HG03045 (cell line): ENCODE data around the gene USP34.
A peak's percentile ranks its signal among the peaks of the same experiment; 100 is the strongest.
"Not testable (repeated sequence)": the region's sequence is repeated elsewhere in the genome, so short reads cannot be mapped to it uniquely, and the experiment has no call there.

ENCODE experiments used
- ATAC-seq: cut with Tn5 transposase; IDR thresholded peaks from one replicate; pipeline ENCODE4 v1.9.1; 2021; ENCODE audit warnings: mild to moderate bottlenecking, moderate library complexity; ENCODE audit not compliant: unreplicated experiment

The USP34 gene

DNA sequence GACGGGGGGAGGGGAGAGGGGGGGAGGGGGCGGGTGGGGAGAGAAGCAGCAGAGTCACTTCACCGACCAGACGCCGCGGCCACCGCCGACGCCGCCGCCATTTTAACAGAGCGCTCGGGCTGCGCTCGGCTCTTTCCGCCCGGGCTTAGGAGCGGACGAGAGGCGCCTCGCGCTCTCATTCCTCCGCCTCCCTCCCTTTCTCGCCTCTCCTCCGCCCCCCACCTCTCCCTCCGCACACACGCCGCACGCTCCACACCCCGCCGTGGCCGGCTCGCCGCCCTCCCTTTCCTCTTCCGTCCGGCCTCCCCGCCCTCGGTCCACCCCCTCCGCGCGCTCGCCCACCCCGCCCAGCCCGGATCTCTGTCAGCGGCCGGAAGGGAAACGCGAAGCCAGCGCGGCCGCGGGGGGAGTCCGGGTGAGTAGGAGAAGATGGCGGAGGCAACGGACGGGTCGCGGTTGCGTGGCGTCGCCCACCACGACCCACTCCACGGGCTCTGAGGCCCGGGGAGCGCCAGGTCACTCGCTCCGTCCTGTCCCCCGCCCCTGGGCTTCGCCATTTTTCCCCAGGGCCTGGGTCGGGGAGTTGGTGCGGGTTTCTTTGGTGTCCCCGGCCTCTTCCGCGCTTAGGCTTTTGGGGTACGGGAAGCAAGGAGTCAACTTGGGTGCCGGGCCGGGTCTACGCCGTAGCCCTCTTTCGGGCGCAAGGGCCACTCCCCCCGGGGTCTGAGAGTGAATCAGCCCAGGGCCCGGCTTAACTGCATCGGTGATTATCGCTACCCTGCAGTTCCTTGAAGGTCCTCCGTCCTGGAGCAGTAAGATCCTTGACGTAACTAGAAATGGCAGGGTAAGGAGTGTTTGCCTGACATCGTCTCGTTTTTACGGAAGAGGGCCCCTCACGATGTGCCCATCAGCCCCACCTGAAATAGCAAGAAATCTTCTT is at the start of gene USP34:
TSS of gene USP34 (minus strand) at position 123 of the 940 bp plus-strand sequence. CDS start 395 bp downstream, outside the sequence.
- peak; percentile 77 for ATAC-seq

DNA sequence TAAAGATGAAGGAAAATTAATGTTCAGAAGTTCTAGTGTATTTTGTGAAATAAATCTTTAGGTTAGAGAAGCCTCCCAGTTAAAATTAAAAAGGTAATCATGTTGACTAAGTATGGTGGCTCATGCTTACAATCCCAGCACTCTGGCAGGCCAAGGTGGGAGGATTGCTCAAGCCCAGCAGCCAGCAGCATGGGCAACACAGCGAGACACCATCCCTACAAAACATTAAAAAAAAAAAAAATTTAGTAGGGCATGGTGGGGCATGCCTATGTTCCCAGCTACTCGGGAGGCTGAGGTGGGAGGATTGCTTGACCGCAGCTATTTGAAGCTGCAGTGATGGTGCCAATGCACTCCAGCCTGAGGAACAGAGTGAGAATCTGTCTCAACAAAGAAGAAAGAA is 49.4 kb upstream of the USP34 start:
- no peak for ATAC-seq

- no peak for ATAC-seq
Observed at GRCh38 chr2:61512768-61513398, 42.0 kb upstream of the USP34 start.

DNA sequence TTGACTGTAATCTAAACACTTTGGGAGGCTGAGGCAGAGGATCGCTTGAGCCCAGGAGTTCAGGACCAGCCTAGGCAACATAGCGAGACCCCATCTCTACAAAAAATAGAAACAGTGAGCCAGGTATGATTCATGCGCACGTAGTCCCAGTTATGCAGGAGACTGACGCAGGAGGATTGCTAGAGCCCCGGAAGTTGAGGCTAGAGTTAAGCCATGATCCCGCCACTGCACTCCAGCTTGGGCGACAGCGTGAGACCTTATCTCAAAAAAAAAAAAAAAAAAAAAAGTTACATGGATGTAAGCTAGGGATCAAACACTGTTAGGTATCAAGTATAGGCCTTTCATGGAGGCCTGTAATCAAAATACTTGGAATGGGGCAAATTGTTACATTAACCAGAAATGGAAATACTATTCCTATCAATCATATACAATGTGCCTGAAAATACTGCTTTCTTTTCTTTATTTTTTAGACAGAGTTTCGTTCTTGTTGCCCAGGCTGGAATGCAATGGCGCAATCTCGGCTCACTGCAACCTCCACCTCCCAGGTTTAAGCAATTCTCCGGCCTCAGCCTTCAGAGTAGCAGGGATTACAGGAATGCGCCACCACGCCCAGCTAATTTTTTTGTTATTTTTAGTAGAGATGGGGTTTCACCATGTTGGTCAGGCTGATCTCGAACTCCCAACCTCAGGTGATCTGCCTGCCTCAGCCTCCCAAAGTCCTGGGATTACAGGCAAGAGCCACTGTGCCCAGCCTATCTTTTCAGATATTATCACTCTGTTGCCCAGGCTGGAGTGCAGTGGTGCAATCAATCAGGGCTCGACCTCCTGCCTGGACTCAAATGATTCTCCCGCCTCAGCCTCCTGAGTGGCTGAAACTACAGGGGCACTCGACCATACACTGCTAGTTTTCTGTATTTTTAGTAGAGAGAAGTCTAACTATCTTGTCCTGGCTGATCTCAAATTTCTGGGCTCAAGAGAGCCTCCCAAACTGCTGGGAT is 40.1 kb upstream of the USP34 start:
- no peak for ATAC-seq

- no peak for ATAC-seq
Observed at GRCh38 chr2:61504949-61505348, 34.1 kb upstream of the USP34 start.

GRCh38 chr2:61499060-61499459 is 28.2 kb upstream of the USP34 start:
- no peak for ATAC-seq

GRCh38 chr2:61493523-61493942 is 22.6 kb upstream of the USP34 start:
- no peak for ATAC-seq

DNA sequence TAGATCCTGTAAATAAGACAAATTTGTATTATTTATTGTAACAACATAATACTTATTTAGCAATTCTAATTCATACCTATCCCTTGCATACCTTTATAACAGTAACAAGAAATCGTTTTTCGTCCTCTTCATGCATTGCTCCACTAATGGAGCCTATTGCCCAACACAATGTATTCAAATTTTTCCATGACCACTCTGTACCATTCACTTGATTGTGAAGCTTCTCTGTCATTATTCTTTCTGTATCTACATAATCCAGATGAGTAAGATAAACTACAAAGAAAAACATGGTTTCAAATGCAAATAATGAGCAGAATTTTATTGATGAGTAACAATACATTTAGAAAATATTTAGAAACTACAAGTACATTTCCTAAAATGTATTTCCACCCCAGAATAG is 21.6 kb upstream of the USP34 start:
- ATAC-seq, result no peak

- ATAC-seq, result no peak
Observed at GRCh38 chr2:61485281-61485680, 14.4 kb upstream of the USP34 start.

GRCh38 chr2:61478086-61478485 is 7.2 kb upstream of the USP34 start:
- ATAC-seq, result no peak

GRCh38 chr2:61476929-61477589 is 6.2 kb upstream of the USP34 start:
- ATAC-seq, result not testable (repeated sequence)

DNA sequence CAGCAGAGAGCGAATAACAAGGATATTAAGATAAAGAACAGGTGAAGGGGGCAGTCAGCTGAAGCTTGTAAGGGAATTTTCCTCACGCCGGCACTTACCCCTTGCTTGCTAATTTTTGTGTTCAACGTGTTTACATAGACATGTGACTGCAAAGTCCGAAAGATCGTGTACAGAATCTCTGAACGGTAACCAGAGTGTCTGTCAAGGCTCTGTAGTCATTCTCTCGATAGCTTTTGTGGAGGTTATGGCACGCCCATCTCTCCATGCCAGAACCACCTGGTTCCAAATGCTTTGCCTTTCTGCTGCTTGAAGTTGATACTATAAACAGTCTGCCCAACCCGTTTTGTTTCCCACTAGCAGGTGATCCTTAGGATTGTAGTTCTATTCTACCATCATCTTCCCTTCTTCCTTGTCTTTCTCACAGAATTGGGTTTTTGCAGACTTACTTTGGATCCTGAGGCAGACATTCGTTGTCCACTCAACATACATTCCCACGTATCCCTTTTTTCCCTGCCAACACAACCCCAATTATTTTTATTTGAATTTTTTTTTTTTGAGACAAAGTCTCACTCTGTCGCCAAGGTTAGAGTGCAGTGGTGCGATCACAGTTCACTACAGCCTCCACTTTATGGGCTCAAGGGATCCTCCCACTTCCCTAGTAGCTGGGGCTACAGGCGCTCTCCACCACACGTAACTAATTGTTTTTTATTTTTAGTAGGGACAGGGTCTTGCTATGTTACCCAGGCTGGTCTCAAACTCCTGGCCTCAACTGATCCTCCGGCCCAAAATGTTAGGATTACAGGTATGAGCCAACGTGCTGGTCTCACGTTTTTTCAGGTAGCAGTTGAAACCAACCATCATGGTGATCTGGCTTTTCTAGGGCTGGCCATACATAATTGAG is 1.3 kb upstream of the USP34 start:
- ATAC-seq, result no peak

DNA sequence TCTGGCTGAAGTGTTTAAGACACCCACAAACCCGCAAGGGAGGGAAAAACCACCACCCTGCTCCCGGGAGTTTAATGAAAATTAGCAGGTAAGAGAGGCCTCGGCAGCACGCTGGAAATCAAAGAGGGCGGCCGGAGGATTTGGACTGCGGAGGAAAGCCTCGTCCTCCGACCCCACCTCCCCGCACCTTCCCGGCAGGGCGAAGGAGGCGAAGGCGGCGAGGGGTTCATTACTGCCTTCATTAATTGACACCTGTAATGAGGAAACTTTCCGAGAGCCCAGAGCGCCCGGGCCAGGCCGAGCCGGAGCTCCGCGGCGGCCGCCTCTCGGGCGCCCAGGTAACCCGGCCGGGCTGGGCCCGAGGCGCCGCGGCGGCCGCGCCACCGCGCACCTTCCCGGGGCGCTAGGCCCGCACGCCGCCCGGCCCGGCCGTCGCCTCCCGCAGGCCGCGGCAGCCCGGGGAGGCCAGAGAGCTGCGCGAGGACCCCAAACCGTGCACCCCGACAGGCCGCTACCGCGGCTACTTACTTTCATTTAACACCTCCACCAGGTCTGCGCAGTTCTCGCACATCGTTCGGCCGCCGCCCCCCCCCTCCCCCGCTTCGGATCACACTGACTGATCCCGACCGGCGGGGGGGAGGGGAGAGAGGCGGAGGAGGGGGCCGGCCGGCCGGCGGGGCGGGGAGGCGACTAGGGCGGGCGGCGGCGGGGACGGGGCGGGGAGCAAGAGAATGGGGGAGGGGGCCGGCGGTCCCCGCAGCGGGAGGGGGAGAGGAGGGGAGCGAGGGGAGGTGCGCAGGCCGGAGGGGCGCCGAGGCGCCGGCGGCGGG is 550 bp downstream of the USP34 start:
- ATAC-seq, result peak; percentile 25

DNA sequence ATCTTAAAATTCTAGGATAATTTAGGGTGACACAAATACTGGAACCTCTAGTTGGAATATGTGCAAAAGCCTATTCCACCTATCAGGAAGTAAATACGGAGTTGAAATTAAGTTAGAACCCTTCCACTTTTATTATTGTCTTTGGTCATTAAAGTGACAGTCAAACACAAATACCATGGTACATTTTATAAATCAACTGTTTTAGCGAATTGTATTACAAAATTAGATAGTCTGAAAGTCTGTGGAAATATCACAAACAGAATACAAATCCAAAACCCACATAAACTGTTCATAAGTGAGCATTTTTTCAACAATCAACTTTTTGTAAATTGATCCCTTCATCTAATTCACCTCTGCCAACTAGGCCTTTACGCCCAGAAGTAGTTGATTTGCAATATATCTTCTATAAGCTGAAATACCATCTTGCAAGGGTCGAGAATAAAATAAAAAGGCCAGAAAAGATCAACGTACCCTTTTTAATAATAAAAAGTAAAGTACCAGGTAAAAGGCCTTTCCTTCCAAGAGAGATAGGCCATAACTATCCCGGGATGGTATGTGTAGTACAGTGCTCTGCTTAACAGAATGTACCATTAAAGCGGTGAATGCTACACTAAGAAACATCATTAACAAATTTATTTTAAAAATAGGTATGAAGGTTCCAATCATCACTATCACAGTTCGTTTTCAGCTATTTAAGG is 1.3 kb downstream of the USP34 start:
- ATAC-seq, result no peak

GRCh38 chr2:61468231-61468630 is 2.7 kb downstream of the USP34 start:
- not testable (repeated sequence) for ATAC-seq

- ATAC-seq, result no peak
Observed at GRCh38 chr2:61465045-61465444, 5.8 kb downstream of the USP34 start.

GRCh38 chr2:61463769-61464475 is 7.0 kb downstream of the USP34 start:
- no peak for ATAC-seq
